PC-3 (cell line): ENCODE data around the gene NDFIP2.

Source experiments
- CTCF ChIP-seq: fragments of 300-600 bp; sonication (generic); conservative IDR thresholded peaks from 2 replicates; pipeline ENCODE4 v1.5.1; 2017; ENCODE audit warnings: antibody characterized with exemption, low read depth, mild to moderate bottlenecking, low read length
- EZH2 ChIP-seq: fragments of 300-600 bp; sonication (generic); IDR thresholded peaks from one replicate; pipeline ENCODE4 v1.6.1; 2017; ENCODE audit warnings: antibody characterized with exemption, mild to moderate bottlenecking, low read length; ENCODE audit not compliant: unreplicated experiment
- EZH2phosphoT487 ChIP-seq: fragments of 300-600 bp; sonication (generic); IDR thresholded peaks from 2 replicates; pipeline ENCODE4 v1.6.1; 2018; ENCODE audit warnings: mild to moderate bottlenecking, antibody characterized with exemption, low read length, borderline replicate concordance

- TF ChIP-seq CTCF (no peak), EZH2 (no peak), EZH2phosphoT487 (no peak)
Observed at GRCh38 chr13:79482281-79482970, 1.5 kb downstream of the NDFIP2 start.
